MV-4-11 (cell line): ENCODE data around the gene HTT.
"Not testable (repeated sequence)": the region's sequence is repeated elsewhere in the genome, so short reads cannot be mapped to it uniquely, and the experiment has no call there.

Source experiments
- DNase-seq: peaks from one replicate; lab custom pipeline; 2025; lab: John Stamatoyannopoulos, UW

Gene HTT

DNA sequence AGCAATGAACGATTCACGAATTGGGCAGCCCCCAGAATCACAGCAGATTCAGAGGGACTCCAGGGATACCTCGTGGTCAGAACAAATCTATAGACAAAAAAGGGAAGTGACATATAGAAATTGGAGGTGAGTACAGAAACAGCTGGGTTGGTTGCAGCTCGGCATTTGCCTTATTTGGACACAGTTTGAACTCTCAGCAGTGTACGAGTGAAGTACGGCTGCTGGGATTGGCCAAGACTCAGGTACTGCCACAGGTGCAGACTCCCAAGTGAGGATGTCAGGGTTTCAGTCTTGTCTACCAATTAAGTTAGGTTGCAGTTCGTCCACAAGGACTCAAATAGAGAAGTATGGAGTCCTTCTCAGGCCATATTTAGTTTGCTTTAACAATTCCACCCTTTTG is 28.3 kb upstream of the HTT start:
- peak; percentile 53 for DNase-seq

DNA sequence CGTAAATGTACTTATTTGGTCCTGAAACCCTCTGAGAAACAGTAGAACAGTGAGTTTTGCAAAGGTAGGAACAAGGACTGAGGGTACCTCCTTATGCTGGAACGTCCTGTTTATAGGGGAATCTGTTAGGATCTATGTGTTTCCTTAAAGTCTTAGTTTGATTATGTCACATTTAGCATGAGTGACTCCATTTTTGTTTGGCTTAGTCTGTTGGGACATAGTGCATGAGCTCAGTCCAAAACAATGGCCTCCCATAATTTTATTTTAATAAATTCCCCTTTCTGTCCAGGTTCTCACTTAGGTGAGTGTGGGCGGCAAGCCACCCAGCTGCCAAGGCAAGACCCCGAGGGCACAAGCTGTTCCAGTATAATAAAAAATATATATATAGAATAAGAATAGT is 27.9 kb upstream of the HTT start:
- DNase-seq, result no peak

GRCh38 chr4:3047464-3048286 is 26.8 kb upstream of the HTT start:
- peak; percentile 59 for DNase-seq

- DNase-seq, result not testable (repeated sequence)
Observed at GRCh38 chr4:3051141-3051897, 23.2 kb upstream of the HTT start.

- DNase-seq, result no peak
Observed at GRCh38 chr4:3054169-3054759, 20.2 kb upstream of the HTT start.

GRCh38 chr4:3059943-3060342 is 14.5 kb upstream of the HTT start:
- DNase-seq, result no peak

- no peak for DNase-seq
Observed at GRCh38 chr4:3060946-3061345, 13.5 kb upstream of the HTT start.

- DNase-seq, result peak; percentile 99
Observed at GRCh38 chr4:3062471-3062870, 12.0 kb upstream of the HTT start.

DNA sequence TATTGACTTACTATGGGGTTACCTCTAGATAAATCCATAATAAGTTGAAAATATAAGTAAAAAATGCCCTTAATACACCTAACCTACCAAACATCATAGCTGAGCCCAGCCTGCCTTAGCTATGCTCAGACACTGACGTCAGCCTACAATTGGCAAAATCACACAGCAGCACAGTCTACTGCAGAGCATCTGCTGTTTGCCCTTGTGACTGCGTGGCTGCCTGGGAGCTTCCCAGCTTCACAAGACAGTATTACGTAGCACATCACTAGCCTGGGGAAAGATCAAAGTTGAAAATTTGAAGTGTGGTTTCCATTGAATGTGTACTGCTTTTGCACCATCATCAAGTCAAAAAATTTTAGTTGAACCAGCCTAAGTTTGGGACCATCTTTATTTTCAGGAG is 8.9 kb upstream of the HTT start:
- no peak for DNase-seq

DNA sequence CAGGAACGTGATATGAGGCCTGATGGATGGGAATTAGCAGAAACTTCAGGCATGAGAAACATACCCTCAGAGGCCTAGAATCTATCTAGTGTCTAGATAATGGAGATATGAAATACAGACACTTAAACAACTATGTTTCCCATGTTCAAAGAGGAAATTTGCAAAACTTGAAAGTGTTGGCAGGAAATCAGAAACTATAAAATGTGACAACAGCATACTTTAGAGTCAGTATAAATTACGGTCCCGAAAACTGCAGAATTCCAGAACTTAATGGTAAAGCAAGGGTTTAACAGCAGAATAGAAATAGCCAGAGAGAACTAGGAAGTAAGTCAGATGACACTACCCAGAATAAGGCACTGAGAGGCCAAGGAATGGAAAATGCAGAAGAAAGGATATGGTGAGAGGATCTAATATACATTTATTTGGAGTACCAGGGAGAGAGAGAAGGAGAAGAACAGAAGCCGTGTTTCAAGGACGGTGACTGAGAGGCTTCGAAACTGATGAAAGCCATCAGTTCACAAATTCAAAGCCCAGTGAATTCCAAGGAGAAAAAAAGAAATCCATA is 7.6 kb upstream of the HTT start:
- no peak for DNase-seq

DNA sequence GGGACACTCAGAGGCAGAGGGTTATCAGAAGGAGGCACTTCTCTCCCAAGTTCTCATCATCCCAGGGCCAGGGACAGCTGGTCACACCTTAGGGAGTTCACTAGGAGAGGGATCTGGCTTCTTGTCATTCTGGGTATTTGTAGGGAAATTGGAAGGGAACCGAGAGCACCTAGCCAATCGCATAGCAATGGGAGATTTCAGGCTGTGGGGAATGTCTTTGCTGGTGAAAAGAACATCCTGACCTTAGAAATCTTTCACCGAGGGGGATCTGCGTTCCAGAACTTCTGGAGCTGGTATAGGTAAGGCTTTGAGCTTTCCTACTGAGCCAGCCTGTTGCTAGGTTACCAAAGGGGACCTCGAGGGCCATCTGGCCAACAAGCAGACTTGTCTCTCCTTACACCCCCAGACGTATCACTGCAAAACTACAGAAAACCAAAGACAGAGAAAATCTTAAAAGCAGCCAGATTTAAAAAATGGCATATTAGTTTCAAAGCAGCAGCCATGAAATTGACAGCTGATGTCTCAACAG is 6.9 kb upstream of the HTT start:
- DNase-seq, result no peak

DNA sequence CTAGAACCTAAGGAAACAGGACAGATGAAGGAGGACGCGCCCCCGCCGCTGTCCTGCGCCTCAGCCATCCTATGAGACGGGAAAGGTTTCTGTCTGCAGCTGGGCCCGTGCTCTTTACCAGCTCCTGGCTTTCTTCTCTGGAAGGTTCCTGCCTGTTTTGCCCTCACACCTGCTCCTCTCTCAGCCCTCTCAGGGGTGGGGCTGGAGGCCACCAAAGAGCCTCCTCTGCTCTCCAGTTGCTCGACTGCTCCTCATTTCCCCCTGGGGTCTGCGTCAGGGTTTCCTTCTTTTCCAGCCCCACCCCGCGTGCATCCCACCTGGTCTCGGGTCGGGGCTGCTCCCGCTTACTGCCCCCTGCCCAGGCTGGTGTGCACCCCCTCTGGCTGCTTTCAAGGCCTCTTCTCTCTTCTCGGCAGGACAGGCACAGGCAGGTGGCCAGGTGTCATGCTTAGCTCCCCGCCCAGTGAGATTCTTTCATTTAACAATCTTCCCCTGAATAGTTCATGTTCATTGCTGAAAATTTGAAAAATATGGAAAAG is 4.8 kb upstream of the HTT start:
- no peak for DNase-seq

GRCh38 chr4:3070709-3071500 is 3.6 kb upstream of the HTT start:
- no peak for DNase-seq

GRCh38 chr4:3071811-3072210 is 2.7 kb upstream of the HTT start:
- no peak for DNase-seq

DNA sequence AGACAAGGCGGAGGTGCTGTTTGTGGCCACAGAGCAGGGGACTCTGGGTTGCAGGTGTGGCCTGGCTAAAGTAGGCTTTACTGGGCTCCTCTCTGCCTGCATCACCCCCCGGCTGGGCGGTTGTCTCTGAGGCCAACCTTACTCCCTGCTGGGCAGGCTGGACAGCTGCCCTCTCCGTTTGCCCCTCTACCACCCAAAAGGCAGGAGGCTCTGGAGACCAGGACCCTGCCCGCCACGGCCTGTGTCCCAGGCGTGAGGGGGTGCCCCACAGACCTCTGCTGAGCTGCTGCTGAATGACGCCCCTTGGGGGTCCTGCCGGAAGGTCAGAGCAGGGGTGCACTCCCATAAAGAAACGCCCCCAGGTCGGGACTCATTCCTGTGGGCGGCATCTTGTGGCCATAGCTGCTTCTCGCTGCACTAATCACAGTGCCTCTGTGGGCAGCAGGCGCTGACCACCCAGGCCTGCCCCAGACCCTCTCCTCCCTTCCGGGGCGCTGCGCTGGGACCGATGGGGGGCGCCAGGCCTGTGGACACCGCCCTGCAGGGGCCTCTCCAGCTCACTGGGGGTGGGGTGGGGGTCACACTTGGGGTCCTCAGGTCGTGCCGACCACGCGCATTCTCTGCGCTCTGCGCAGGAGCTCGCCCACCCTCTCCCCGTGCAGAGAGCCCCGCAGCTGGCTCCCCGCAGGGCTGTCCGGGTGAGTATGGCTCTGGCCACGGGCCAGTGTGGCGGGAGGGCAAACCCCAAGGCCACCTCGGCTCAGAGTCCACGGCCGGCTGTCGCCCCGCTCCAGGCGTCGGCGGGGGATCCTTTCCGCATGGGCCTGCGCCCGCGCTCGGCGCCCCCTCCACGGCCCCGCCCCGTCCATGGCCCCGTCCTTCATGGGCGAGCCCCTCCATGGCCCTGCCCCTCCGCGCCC is 1.1 kb upstream of the HTT start:
- no peak for DNase-seq

- DNase-seq, result peak; percentile 56
Observed at GRCh38 chr4:3074846-3075651, 568 bp downstream of the HTT start.

GRCh38 chr4:3075652-3075981 is 1.1 kb downstream of the HTT start:
- DNase-seq, result no peak

DNA sequence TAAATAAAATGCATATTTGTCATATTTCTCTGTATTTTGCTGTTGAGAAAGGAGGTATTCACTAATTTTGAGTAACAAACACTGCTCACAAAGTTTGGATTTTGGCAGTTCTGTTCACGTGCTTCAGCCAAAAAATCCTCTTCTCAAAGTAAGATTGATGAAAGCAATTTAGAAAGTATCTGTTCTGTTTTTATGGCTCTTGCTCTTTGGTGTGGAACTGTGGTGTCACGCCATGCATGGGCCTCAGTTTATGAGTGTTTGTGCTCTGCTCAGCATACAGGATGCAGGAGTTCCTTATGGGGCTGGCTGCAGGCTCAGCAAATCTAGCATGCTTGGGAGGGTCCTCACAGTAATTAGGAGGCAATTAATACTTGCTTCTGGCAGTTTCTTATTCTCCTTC is 3.3 kb downstream of the HTT start:
- DNase-seq, result peak; percentile 57

GRCh38 chr4:3079694-3080123 is 5.2 kb downstream of the HTT start:
- DNase-seq, result peak; percentile 82
